D721Med (cell line): ENCODE measurements around the gene MPEG1.
A peak's percentile ranks its signal among the peaks of the same experiment; 100 is the strongest.

Experiments
- DNase-seq: peaks from one replicate; pipeline ENCODE4 v3.0.0; 2011; ENCODE audit warnings: low spot score; ENCODE audit not compliant: insufficient read length
- FAIRE-seq: peaks from 2 replicates; lab custom pipeline; 2011; peaks lifted over from hg19 to GRCh38; lab: Jason Lieb, UNC
- TF ChIP-seq, protein P1 (sequence below): IDR thresholded peaks from 2 replicates; pipeline ENCODE4 v1.5.1; 2012; ENCODE audit warnings: mild to moderate bottlenecking, control low read depth; ENCODE audit not compliant: insufficient read depth; ENCODE audit errors: missing control alignments

MPEG1 gene

DNA sequence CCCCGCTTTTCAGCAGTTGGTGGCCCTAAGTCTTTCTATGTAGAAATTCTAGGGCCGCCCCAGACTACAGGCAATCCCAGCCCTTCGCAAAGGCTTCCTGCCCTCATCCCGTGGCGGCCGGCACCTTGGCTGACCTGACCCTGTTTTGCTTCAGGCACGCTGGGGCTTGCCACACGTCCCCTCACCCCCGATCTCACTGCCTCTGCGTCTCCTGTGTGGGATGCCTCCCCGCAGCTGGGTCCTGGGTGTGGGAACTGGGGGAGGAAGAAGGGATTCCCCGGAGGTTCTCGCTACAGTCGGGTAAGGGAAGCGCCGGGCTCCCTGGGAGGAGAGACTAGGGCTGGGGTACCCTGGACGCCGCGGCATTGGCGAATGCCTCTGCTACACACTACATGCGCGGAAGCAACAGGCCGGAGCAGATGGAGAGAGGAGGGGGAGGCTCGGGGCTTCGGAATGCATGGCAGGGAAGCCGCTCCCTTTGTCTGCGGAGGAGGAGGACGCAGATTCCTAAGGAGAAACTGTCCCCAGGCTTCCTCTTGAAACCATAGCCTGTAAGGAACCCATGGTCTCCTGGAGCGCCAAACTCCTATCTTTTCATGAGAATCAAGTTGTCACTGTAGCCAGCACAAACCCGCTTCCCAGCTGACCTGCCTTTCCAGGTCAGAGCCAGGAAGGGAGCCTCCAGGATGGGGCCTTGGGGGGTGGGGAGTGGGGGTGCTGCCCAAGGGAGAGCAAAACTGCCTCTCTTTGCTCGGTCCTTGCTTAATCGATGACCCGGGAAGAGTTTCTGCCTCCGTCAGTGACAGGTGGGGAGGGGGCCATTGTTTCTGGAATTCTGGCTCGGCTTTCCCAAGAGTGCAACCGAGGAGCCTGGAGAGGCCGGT lies 39.4 kb downstream of the MPEG1 start:
- DNase-seq: no peak
- no peak for FAIRE-seq
- TF ChIP-seq, protein P1, sequence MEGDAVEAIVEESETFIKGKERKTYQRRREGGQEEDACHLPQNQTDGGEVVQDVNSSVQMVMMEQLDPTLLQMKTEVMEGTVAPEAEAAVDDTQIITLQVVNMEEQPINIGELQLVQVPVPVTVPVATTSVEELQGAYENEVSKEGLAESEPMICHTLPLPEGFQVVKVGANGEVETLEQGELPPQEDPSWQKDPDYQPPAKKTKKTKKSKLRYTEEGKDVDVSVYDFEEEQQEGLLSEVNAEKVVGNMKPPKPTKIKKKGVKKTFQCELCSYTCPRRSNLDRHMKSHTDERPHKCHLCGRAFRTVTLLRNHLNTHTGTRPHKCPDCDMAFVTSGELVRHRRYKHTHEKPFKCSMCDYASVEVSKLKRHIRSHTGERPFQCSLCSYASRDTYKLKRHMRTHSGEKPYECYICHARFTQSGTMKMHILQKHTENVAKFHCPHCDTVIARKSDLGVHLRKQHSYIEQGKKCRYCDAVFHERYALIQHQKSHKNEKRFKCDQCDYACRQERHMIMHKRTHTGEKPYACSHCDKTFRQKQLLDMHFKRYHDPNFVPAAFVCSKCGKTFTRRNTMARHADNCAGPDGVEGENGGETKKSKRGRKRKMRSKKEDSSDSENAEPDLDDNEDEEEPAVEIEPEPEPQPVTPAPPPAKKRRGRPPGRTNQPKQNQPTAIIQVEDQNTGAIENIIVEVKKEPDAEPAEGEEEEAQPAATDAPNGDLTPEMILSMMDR: no peak

DNA sequence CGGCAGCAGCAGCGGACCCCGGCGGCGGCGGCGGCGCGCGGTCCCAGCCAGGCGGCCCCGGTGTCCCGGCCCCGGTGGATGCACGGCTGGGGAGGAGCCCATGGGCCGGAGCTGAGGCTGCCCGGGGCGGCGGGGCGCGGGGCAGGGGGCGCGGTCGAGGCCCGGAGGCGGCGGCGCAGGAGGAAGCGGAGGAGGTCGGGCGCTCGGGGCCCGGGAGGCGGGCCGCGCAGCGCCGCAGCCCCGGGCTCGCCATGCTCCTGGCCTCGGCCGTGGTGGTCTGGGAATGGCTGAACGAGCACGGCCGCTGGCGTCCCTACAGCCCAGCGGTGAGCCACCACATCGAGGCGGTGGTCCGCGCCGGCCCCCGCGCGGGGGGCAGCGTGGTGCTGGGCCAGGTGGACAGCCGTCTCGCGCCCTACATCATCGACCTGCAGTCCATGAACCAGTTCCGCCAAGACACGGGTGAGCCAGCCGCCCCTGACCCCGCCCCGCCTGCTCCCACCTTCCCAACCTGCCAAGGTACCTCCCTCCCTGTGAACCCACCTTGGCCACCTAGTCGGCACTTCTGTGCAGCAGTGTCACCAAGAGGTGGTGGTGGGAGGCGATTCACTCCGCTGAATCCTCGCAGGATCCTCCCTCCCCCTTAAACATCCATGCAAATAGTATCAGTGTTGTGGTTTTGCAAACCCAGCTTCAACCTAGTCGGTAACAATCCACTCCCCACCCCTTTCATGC lies 40.2 kb downstream of the MPEG1 start:
- no peak for FAIRE-seq

DNA sequence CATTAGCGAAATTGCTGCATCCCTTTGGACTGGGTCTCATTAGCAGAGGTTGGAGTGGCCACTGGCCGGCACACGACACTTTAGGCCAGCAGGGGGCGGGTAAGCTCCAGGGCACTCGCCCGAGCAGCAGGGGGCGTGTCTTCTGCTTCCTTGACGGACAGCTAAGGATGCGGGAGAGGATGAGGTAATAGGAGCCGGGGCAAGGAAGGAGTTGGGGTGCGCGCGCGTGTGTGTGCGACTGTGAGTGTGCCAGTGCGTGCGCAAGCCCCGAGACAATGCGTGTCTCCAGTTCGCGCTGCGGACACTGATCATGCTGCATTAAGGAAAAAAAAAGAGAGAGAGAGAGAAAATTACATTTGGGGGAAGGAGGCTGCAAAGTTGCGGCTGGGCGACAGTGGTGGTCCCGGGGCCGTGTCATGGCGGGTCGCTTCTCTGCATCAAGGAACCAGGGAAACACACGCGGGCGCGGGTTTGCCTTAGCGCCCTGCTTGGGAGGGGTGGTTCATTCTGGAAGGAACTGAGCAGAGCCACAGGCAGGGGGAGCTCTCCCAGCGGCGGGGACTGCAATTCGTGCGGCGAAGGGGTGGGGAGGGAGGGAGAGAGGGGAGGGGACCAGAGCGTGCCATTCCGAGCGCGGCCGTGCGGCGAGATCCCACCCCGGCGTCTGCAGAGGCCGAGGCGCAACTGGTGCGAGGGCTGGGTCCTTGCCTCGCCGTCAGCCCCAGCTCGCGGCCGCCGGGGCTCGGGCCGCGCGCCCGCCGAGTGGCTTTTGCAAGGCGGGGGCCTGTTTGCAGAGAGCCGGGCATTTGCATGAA lies 41.0 kb downstream of the MPEG1 start, which contains the start of gene DTX4:
TSS of gene DTX4 (plus strand) at position 625 of the 815 bp plus-strand sequence. CDS start 464 bp downstream, outside the sequence.
- DNase-seq (peak; percentile 43), FAIRE-seq (no peak)
- TF ChIP-seq, protein P1: peak; percentile 96

More for the DNA sequence above, 40.2 kb downstream of the MPEG1 start:
- TF ChIP-seq, protein P1: no peak
- no peak for DNase-seq

DNA sequence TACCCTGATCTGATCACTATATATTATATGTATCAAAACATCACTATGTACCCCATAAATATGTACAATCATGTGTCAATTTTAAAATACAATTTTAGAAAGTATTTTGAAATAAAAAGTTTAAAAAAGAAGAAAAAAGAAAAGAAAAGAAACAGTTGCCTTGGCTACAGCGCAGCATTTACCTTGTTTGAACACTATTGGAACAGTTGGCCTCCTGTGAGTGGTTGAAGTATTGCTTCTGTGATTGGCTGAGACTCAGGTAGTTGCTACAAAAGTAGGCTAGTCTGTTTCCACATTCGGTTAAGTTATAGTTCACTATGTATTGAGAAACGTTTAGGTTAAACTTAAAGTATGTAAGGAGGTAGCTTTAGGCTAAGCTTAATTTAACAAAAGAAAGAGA lies 48.7 kb downstream of the MPEG1 start:
- TF ChIP-seq, protein P1: no peak
- no peak for DNase-seq
- no peak for FAIRE-seq
